MM.1S (cell line): ENCODE measurements around the gene OR10K2.

Experiments used
- EZH2 ChIP-seq: fragments of 300-600 bp; sonication (generic); optimal IDR thresholded peaks from 2 replicates; pipeline ENCODE3; 2017; ENCODE audit warnings: low read depth, mild to moderate bottlenecking, antibody characterized with exemption, low read length, mixed read lengths
- TF ChIP-seq, protein P1 (sequence below): fragments of 300-600 bp; sonication (generic); IDR thresholded peaks from 2 replicates; pipeline ENCODE4 v1.5.1; 2016; ENCODE audit warnings: antibody characterized with exemption, low read length, mixed read lengths

DNA sequence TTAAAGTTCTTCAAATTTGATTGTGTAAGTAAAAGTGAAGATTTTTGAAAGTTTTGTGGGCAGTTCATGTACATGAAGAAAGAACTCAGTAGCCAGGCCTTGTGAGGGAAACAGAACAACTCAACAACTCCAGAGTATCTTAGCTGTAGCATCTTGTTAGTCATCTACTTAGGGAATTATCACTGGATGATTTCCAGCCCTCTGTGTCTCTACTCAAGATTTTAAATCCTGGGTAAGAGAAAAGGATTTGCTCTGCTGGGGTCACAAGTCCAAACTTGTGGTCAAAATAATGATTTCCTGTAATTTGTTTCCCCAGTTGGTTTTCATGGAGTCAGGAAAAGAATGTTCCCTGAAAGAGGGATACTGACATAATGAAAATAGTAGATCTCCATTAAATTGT is 34.9 kb downstream of the OR10K2 start:
- TF ChIP-seq, protein P1, sequence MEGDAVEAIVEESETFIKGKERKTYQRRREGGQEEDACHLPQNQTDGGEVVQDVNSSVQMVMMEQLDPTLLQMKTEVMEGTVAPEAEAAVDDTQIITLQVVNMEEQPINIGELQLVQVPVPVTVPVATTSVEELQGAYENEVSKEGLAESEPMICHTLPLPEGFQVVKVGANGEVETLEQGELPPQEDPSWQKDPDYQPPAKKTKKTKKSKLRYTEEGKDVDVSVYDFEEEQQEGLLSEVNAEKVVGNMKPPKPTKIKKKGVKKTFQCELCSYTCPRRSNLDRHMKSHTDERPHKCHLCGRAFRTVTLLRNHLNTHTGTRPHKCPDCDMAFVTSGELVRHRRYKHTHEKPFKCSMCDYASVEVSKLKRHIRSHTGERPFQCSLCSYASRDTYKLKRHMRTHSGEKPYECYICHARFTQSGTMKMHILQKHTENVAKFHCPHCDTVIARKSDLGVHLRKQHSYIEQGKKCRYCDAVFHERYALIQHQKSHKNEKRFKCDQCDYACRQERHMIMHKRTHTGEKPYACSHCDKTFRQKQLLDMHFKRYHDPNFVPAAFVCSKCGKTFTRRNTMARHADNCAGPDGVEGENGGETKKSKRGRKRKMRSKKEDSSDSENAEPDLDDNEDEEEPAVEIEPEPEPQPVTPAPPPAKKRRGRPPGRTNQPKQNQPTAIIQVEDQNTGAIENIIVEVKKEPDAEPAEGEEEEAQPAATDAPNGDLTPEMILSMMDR: no peak
- no peak for TF ChIP-seq EZH2
